Fibroblast of lung (primary cell): Measurements from ENCODE around the gene ZP4. TPM values are rescaled to one million over a fixed set of nuclear protein-coding genes. Genes with fewer than 3 reads are reported as not detected.

ENCODE experiments used
- DNase-seq, 2 donors: peaks; one replicate each; pipeline versions ENCODE4 v3.0.0 to v3.0.0-alpha.2; 2010; ENCODE audit warnings: low read depth in 2 of 2
- H2AFZ ChIP-seq: 2 replicates; pipeline ENCODE4 v1.5.1; 2012; ENCODE audit warnings: low read length, control low read depth, inconsistent platforms
- H3K27ac ChIP-seq: 2 replicates; pipeline ENCODE4 v1.5.1; 2011; ENCODE audit warnings: low read length, control low read depth; ENCODE audit not compliant: insufficient read depth
- H3K27me3 ChIP-seq: 2 replicates; pipeline ENCODE4 v1.5.1; 2011; ENCODE audit warnings: mild to moderate bottlenecking, low read length; ENCODE audit not compliant: control insufficient read depth, insufficient read depth
- H3K36me3 ChIP-seq: 2 replicates; pipeline ENCODE4 v1.5.1; 2011; ENCODE audit warnings: low read length; ENCODE audit not compliant: control insufficient read depth, insufficient read depth
- H3K4me1 ChIP-seq: 2 replicates; pipeline ENCODE4 v1.5.1; 2011; ENCODE audit warnings: low read length; ENCODE audit not compliant: control insufficient read depth, insufficient read depth; ENCODE audit errors: extremely low read depth
- H3K4me2 ChIP-seq: 2 replicates; pipeline ENCODE4 v1.5.1; 2011; ENCODE audit warnings: low read length, control low read depth; ENCODE audit not compliant: insufficient read depth; ENCODE audit errors: extremely low read depth
- H3K4me3 ChIP-seq, 4 experiments: fragments of 200-600 bp in 1 of 4; sonication (generic) in 1 of 4; replicated peaks in 1 of 4; 2 replicates each; pipeline ENCODE4 v1.5.1; 2011 to 2016; ENCODE audit warnings: low read length in 4 of 4, low read depth in 3 of 4, mild to moderate bottlenecking in 3 of 4, control low read depth in 2 of 4, inconsistent platforms in 1 of 4, mixed read lengths in 1 of 4; ENCODE audit not compliant: insufficient read depth in 1 of 4; ENCODE audit errors: control extremely low read depth in 1 of 4
- H3K79me2 ChIP-seq: 2 replicates; pipeline ENCODE4 v1.5.1; 2012; ENCODE audit warnings: mild to moderate bottlenecking, low read length, inconsistent platforms; ENCODE audit not compliant: control insufficient read depth, insufficient read depth
- H3K9ac ChIP-seq: 2 replicates; pipeline ENCODE4 v1.5.1; 2011; ENCODE audit warnings: mild to moderate bottlenecking, low read length, control low read depth; ENCODE audit not compliant: insufficient read depth
- H3K9me3 ChIP-seq: 2 replicates; pipeline ENCODE4 v1.5.1; 2012; ENCODE audit warnings: low read depth, low read length; ENCODE audit not compliant: control insufficient read depth, insufficient read depth
- H4K20me1 ChIP-seq: 2 replicates; pipeline ENCODE4 v1.5.1; 2011; ENCODE audit warnings: low read length; ENCODE audit not compliant: control insufficient read depth, insufficient read depth; ENCODE audit errors: extremely low read depth
- EZH2 ChIP-seq: IDR thresholded peaks from 2 replicates; pipeline ENCODE4 v1.5.1; 2012; ENCODE audit warnings: low read length, control low read depth, mild to moderate bottlenecking; ENCODE audit errors: missing control alignments
- polyA plus RNA-seq, 2 donors: library from polyadenylated mRNA; depleted of rRNA in 1 of 2; stranded (reverse) in 1 of 2; unstranded in 1 of 2; fragments of >200 nt; gene quantifications; 2 replicates each; pipeline ENCODE4 v1.2.1, GENCODE V29; 2011 to 2012; ENCODE audit warnings: missing spikeins in 1 of 2
- total RNA-seq: library from RNA; depleted of rRNA; stranded (reverse); fragments of >200 nt; gene quantifications from 2 replicates; pipeline ENCODE4 v1.2.1, GENCODE V29; 2014
- TF ChIP-seq, protein P1 (sequence below), 2 donors: IDR thresholded peaks in 1 of 2; conservative IDR thresholded peaks in 1 of 2; 1 replicate in 1 of 2; 2 replicates in 1 of 2; pipeline ENCODE4 v1.5.1; 2011 to 2012; ENCODE audit warnings: low read length in 2 of 2, control low read depth in 1 of 2, inconsistent platforms in 1 of 2, low read depth in 1 of 2, mild to moderate bottlenecking in 1 of 2

ZP4 gene
- total and polyA plus RNA-seq, 2 donors (not counting 1 experiment from before 2014, with no cell fraction given) = not detected

DNA sequence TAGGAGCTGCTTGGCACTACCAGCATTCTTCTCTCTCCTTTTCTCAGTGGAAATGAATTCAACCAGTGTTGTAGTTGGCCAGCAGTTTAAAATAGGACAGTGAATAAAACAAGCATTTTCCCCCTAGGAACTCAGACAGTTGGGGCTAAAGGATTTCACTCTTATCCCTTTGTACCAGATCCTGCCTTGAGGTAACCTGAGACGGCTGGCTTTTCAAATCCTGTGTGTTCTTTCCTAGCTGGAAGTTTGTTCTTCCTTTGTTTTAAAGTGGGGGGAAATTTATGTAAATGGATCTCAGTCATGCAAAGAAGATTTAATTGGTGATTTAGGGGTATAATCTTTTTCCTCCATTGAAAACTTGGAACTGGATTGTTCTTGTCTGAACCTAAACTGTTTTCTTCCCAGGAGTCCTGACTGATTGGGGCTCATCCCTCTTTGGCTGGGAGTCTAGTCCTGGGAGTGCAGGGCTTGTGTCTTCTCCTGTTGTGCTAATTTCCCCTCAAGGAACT is 23.3 kb downstream of the ZP4 start:
- no peak for TF ChIP-seq EZH2
- TF ChIP-seq, protein P1, sequence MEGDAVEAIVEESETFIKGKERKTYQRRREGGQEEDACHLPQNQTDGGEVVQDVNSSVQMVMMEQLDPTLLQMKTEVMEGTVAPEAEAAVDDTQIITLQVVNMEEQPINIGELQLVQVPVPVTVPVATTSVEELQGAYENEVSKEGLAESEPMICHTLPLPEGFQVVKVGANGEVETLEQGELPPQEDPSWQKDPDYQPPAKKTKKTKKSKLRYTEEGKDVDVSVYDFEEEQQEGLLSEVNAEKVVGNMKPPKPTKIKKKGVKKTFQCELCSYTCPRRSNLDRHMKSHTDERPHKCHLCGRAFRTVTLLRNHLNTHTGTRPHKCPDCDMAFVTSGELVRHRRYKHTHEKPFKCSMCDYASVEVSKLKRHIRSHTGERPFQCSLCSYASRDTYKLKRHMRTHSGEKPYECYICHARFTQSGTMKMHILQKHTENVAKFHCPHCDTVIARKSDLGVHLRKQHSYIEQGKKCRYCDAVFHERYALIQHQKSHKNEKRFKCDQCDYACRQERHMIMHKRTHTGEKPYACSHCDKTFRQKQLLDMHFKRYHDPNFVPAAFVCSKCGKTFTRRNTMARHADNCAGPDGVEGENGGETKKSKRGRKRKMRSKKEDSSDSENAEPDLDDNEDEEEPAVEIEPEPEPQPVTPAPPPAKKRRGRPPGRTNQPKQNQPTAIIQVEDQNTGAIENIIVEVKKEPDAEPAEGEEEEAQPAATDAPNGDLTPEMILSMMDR (conservative IDR thresholded peaks at IDR 0.05 in 1 of 2, IDR thresholded peaks at IDR 0.05 in 1 of 2; ENCODE audit: low read depth in 1 of 2, low read length in 2 of 2) = no peak
- H3K9me3 ChIP-seq = no peaks in the 10 kb centered on the region
- H3K27me3 ChIP-seq = no peaks in the 10 kb centered on the region

DNA sequence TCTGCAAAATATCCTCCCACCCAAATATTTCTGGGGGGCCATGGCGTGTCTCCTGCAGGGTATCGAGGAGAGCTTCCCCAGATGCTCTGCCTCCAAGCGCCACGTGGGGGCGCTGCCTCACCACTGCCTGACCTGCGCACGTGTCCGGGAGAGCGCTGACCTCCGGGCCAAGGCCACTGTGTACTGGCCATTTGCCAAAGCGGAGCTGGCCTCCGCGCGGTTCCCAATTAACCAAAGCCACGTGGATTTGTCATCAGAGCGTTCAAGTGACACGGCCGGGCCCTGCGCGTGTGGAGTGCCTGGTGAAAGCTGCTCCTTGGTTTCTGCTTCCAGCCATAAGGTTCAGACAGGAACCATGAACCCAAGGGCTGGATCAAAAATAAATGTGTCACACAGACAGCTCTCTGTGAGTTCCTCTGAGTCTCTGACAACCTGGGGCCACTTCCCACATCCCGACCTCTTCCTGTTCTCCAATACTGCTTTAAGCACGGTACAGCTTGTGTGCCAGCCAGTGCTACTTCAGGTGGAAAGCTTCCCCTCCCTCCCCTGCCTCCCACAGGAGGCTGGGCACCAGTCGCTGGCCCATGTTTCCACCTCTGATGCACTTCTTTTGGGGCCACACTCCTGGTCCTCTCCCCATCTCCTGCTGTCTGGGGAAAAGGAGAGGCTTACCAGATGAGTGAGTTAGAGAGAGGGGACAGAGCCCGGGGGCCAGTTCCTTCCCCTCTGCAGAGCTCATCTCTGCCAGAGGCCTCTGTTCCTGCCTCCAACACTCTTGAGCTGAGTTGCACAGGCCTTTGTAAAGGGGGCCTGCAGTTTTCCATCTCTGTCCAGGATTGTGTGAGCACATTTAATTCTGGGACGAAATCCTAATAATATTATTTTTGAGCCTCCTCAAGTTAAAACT is 26.1 kb downstream of the ZP4 start:
- Histone ChIP-seq H3K27ac (no peak overlapping the region), H3K4me1 (no peaks in the 10 kb centered on the region), H3K4me2 (no peak overlapping the region), H3K4me3 (no peak overlapping the region), H3K9ac (no peak overlapping the region), H3K9me3 (no peaks in the 10 kb centered on the region), H3K36me3 (no peaks in the 10 kb centered on the region), H3K79me2 (no peaks in the 10 kb centered on the region), H2AFZ (no peak overlapping the region), H4K20me1 (no peaks in the 10 kb centered on the region), H3K27me3 (no peaks in the 10 kb centered on the region)
- TF ChIP-seq, protein P1 (conservative IDR thresholded peaks at IDR 0.05 in 1 of 2, IDR thresholded peaks at IDR 0.05 in 1 of 2; ENCODE audit: low read depth in 1 of 2, low read length in 2 of 2) = peak; percentile 9 to 95
- TF ChIP-seq EZH2 = no peak
- peak; percentile 25 to 49 for DNase-seq

More for the DNA sequence above, 23.3 kb downstream of the ZP4 start:
- Histone ChIP-seq H2AFZ (no peak overlapping the region), H4K20me1 (no peaks in the 10 kb centered on the region), H3K9ac (no peak overlapping the region), H3K79me2 (no peaks in the 10 kb centered on the region), H3K36me3 (no peaks in the 10 kb centered on the region), H3K27ac (no peak overlapping the region), H3K4me2 (no peak overlapping the region), H3K4me1 (no peaks in the 10 kb centered on the region), H3K4me3 (no peak overlapping the region)
- no peak for DNase-seq

DNA sequence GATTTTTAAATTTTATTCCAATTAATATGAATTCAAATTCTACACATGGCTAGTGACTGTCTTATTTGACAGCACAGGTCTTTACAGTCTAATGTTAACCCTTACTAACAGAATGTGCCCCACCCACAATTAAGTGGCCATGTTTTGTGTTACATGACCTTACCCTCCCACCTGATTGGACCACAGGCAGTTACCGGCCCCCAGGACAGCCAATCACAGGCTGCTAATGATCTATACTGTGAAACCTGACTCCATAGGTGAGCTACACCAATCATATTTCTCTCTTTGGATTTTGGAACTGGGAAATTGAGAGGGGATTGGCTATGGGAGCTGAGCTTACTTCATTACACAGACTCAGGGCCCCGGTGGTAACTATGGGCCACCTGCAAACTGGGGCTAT is 27.5 kb downstream of the ZP4 start:
- no peaks in the 10 kb centered on the region for H3K4me1 ChIP-seq
- no peaks in the 10 kb centered on the region for H3K36me3 ChIP-seq
- no peak overlapping the region for H3K9ac ChIP-seq
- no peak overlapping the region for H3K27ac ChIP-seq
- H3K27me3 ChIP-seq = no peaks in the 10 kb centered on the region
- H3K9me3 ChIP-seq = no peaks in the 10 kb centered on the region
- no peaks in the 10 kb centered on the region for H3K79me2 ChIP-seq
- no peak overlapping the region for H3K4me2 ChIP-seq
- TF ChIP-seq EZH2 = no peak
- TF ChIP-seq, protein P1 (conservative IDR thresholded peaks at IDR 0.05 in 1 of 2, IDR thresholded peaks at IDR 0.05 in 1 of 2; ENCODE audit: low read depth in 1 of 2, low read length in 2 of 2) = no peak
- no peak overlapping the region for H2AFZ ChIP-seq
- no peak for DNase-seq
- H3K4me3 ChIP-seq = no peak overlapping the region
- no peaks in the 10 kb centered on the region for H4K20me1 ChIP-seq
